ENCODE data around the gene CEP57L1.
"Not testable (repeated sequence)": the region's sequence is repeated elsewhere in the genome, so short reads cannot be mapped to it uniquely, and the experiment has no call there.

The CEP57L1 gene

DNA sequence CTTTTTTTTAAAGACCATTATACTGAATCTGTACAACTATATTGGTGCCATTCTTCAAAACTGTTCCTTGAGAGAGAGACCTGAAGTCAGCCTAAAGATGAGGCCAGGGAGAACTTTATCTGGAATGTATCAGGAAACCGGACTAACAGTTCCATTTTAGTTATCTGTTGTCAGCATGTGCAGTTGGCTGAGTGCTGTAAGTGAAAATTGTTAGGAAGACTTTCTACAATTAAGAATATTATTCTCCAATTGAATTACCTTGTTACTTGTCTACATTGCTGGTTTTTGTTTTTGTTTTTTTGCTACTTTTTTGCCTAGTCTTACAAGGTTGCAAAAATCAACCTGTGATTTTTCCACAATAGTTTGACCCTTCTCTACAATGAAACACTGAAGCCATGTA lies 7.5 kb downstream of the CEP57L1 start:
- no peaks in the 10 kb centered on the region for H3K36me3 ChIP-seq (replicated peaks)
- no peaks in the 10 kb centered on the region for H3K27me3 ChIP-seq (replicated peaks)
- in situ Hi-C loops (cut with HindIII; ENCODE audit: low pct_ligation_motif_present, low sequenced_read_pairs): no loop called here
- H3K27ac ChIP-seq: no peak overlapping the region
- H3K4me3 ChIP-seq (ENCODE audit: low read depth, low read length): no peak overlapping the region
- DNase-seq: no peak
- TF ChIP-seq, protein P1, sequence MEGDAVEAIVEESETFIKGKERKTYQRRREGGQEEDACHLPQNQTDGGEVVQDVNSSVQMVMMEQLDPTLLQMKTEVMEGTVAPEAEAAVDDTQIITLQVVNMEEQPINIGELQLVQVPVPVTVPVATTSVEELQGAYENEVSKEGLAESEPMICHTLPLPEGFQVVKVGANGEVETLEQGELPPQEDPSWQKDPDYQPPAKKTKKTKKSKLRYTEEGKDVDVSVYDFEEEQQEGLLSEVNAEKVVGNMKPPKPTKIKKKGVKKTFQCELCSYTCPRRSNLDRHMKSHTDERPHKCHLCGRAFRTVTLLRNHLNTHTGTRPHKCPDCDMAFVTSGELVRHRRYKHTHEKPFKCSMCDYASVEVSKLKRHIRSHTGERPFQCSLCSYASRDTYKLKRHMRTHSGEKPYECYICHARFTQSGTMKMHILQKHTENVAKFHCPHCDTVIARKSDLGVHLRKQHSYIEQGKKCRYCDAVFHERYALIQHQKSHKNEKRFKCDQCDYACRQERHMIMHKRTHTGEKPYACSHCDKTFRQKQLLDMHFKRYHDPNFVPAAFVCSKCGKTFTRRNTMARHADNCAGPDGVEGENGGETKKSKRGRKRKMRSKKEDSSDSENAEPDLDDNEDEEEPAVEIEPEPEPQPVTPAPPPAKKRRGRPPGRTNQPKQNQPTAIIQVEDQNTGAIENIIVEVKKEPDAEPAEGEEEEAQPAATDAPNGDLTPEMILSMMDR (IDR thresholded peaks at IDR 0.05; ENCODE audit: low read depth, low read length, missing control alignments): no peak

DNA sequence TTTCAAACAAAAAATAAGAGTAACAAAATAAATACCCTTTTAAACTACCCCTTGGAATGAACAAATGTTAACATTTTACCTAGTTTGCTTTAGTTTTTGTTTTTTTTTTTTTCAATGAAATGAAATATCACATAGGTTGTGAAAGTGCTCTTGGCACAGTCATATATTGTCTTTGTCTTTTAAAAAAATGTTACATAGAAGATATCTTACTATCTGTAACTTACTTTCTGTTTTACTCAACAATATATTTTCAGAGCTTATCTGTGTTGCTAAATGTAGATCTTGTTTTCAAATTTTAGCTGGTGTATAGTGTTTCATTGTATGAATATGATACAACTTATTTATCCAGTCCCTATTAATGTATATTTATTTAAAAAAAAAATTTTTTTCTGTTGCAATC lies 8.6 kb downstream of the CEP57L1 start:
- H3K27ac ChIP-seq: no peak overlapping the region
- in situ Hi-C loops (cut with HindIII; ENCODE audit: low pct_ligation_motif_present, low sequenced_read_pairs): no loop called here
- TF ChIP-seq, protein P1 (IDR thresholded peaks at IDR 0.05; ENCODE audit: low read depth, low read length, missing control alignments): no peak
- no peak for DNase-seq
- no peaks in the 10 kb centered on the region for H3K27me3 ChIP-seq (replicated peaks)
- no peak overlapping the region for H3K4me3 ChIP-seq (ENCODE audit: low read depth, low read length)
- H3K36me3 ChIP-seq (replicated peaks): no peaks in the 10 kb centered on the region

DNA sequence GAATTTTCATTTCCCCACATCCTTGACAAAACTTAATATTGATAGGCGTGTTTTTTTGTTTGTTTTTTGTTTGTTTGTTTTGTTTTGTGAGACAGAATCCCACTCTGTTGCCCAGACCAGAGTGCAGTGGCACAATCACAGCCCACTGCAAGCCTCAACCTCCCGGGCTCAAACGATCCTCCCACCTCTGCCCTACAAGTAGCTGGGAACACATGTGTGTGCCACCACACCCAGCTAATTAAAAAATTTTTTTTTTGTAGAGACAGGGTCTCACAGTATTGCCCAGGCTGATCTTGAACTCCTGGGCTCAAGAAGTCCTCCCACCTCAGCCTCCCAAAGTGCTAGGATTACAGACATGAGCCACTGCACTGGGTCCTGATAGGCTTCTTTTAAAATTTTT lies 9.2 kb downstream of the CEP57L1 start:
- no peak for DNase-seq
- in situ Hi-C loops (cut with HindIII; ENCODE audit: low pct_ligation_motif_present, low sequenced_read_pairs): no loop called here
- TF ChIP-seq, protein P1 (IDR thresholded peaks at IDR 0.05; ENCODE audit: low read depth, low read length, missing control alignments): no peak
- H3K36me3 ChIP-seq (replicated peaks): no peaks in the 10 kb centered on the region
- H3K4me3 ChIP-seq (ENCODE audit: low read depth, low read length): no peak overlapping the region
- H3K27ac ChIP-seq: no peak overlapping the region
- no peaks in the 10 kb centered on the region for H3K27me3 ChIP-seq (replicated peaks)

DNA sequence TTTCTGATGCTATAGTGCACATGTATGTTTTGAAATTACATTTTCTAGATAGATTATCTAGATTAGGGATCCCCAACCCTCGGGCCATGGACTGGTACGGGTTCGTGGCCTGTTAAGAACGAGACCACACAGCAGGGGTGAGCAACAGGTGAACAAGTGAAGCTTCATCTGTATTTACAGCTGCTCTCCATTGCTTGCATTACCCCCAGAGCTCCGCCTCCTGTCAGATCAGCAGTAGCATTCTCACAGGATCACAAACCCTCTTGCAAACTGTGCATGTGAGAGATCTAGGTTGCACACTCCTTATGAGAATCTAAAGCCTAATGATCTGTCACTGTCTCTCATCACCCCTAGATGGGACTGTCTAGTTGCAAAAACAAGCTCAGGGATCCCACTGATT lies 10.4 kb downstream of the CEP57L1 start:
- Histone ChIP-seq H3K36me3 (replicated peaks) (no peaks in the 10 kb centered on the region), H3K4me3 (ENCODE audit: low read depth, low read length) (no peak overlapping the region), H3K27me3 (replicated peaks) (no peaks in the 10 kb centered on the region), H3K27ac (no peak overlapping the region)
- TF ChIP-seq, protein P1 (IDR thresholded peaks at IDR 0.05; ENCODE audit: low read depth, low read length, missing control alignments): no peak
- in situ Hi-C loops (cut with HindIII; ENCODE audit: low pct_ligation_motif_present, low sequenced_read_pairs): no loop called here
- DNase-seq: no peak

DNA sequence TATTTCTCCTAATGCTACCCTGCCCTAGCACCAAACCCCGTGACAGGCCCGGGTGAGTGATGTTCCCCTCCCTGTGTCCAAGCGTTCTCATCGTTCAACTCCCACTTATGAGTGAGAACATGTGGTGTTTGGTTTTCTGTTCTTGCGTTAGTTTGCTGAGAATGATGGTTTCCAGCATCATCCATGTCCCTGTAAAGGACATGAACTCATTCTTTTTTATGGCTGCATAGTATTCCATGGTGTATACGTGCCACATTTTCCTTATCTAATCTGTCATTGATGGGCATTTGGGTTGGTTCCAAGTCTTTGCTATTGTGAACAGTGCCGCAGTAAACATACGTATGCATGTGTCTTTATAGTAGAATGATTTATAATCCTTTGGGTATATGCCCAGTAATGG lies 14.4 kb downstream of the CEP57L1 start:
- H3K4me3 ChIP-seq (ENCODE audit: low read depth, low read length); H3K27ac ChIP-seq; in situ Hi-C loops (cut with HindIII; ENCODE audit: low pct_ligation_motif_present, low sequenced_read_pairs); H3K36me3 ChIP-seq (replicated peaks); H3K27me3 ChIP-seq (replicated peaks); DNase-seq: not testable (repeated sequence)

DNA sequence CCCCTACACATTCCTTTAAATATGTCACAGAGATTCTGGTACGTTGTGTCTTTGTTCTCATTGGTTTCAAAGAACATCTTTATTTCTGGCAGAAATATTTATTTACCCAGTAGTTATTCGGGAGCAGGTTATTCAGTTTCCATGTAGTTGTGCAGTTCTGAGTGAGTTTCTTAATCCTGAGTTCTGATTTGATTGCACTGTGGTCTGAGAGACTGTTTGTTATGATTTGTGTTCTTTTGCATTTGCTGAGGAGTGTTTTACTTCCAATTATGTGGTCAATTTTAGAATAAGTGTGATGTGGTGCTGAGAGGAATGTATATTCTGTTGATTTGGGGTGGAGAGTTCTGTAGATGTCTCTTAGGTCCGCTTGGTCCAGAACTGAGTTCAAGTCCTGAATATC lies 17.4 kb downstream of the CEP57L1 start:
- H3K27me3 ChIP-seq (replicated peaks); H3K27ac ChIP-seq; H3K4me3 ChIP-seq (ENCODE audit: low read depth, low read length); in situ Hi-C loops (cut with HindIII; ENCODE audit: low pct_ligation_motif_present, low sequenced_read_pairs); H3K36me3 ChIP-seq (replicated peaks); DNase-seq: not testable (repeated sequence)

DNA sequence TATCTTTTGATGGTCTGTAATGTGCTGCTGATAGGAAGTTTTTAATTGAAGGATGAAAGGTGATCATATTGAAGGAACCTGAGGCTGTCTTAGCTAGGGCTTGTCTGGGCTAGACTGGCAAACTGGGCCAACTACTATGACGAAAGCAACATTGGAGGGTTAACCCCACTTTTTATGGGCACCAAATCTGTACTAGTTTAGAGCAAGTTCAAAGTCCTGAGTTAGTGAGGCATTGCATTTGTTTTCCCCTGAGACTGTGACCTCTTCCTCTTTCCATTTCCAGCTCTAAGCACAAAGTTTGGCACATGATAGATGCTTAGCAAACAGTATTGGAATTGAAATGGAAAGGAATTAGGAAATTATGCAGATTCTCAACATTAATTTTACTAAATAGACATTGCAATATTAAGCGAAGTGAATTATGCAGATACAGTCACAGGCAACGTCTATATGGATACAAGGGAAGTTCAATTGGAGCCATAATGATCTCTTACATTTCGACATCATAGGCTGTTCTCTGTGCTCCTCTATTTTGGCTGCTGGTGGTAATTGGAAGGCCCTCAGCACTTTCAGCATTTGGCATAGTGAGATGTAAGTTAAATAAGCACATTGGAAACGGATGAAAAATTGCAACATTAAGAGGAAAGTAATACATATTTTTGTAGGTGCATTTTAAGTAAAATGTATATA lies 22.2 kb downstream of the CEP57L1 start:
- Histone ChIP-seq H3K4me3 (ENCODE audit: low read depth, low read length) (no peak overlapping the region), H3K27me3 (replicated peaks) (no peaks in the 10 kb centered on the region), H3K27ac (no peak overlapping the region), H3K36me3 (replicated peaks) (no peaks in the 10 kb centered on the region)
- TF ChIP-seq, protein P1 (IDR thresholded peaks at IDR 0.05; ENCODE audit: low read depth, low read length, missing control alignments): no peak
- in situ Hi-C loops (cut with HindIII; ENCODE audit: low pct_ligation_motif_present, low sequenced_read_pairs): no loop called here
- DNase-seq: no peak

Data from brain microvascular endothelial cell (primary cell).